HG02943 (cell line): Measurements from ENCODE around the gene FXYD1.
"Not testable (repeated sequence)": the region's sequence is repeated elsewhere in the genome, so short reads cannot be mapped to it uniquely, and the experiment has no call there.

ENCODE experiments used
- ATAC-seq: cut with Tn5 transposase; IDR thresholded peaks from one replicate; pipeline ENCODE4 v1.9.1; 2021; ENCODE audit warnings: mild to moderate bottlenecking, low read depth, moderate library complexity; ENCODE audit not compliant: unreplicated experiment

FXYD1 gene

DNA sequence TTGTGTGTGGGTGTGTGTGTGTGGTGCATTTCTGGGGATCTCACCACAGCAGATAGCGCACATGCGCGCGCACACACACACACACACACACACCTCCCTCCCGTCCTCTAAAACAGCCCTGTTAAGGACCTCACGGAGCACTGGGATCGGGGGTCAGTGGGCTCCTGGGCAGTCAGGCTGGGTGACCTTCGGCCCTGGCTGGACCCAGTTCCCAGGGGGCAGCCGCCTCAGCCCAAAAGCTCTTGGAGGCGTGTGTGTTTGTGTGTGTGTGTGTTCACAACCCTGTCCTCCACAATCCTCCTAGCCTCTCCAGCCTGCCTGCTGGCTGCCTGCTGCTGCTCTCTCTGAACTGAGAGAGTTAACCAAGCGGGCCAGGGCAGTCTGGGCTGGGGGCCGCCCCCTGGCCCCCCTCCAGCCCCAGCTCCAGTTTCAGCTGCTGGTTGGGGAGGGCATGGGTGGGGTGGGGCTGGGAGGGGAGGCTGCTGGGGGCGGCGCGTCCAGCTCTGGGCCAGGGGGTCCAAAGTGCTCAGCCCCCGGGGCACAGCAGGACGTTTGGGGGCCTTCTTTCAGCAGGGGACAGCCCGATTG lies at the start of gene FXYD1:
Gene FXYD1 (plus strand): TSS at position 520 of the 588 bp plus-strand sequence. CDS start 1,256 bp downstream, outside the sequence.
- no peak for ATAC-seq

DNA sequence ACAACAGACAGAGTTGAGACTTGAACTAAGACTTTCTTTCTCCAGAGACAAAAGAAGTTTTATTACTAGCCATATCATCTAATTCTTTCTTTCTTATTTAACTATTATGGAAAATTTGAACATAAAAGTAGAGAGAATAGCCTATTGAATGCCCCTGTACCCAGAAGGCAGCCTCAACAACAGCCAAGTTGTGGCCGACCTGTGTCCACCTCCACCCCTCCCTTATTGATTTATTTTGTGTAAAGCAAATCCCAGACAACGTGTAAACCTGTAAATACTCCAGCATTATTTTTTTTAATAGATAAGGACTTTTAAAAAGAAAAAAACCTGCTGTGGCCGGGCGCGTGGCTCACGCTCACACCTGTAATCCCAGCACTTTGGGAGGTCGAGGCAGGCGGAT lies 49.1 kb upstream of the FXYD1 start:
- ATAC-seq: no peak

DNA sequence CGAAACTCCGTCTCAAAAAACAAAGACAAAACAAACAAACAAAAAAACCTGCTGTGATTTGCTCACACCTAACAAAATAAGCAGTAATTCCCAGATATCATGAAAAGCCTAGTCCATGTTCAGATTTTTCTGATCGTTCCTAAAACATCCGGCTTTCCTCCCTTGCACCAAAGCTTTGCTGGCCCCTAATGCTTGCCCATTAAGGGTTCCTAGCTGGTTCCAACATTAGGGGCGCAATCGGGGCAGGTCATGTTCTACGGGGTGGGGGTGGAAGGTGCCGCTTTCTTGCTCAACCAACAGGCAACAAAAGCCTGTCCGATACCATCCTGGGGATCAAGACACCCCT lies 48.5 kb upstream of the FXYD1 start:
- ATAC-seq: no peak

DNA sequence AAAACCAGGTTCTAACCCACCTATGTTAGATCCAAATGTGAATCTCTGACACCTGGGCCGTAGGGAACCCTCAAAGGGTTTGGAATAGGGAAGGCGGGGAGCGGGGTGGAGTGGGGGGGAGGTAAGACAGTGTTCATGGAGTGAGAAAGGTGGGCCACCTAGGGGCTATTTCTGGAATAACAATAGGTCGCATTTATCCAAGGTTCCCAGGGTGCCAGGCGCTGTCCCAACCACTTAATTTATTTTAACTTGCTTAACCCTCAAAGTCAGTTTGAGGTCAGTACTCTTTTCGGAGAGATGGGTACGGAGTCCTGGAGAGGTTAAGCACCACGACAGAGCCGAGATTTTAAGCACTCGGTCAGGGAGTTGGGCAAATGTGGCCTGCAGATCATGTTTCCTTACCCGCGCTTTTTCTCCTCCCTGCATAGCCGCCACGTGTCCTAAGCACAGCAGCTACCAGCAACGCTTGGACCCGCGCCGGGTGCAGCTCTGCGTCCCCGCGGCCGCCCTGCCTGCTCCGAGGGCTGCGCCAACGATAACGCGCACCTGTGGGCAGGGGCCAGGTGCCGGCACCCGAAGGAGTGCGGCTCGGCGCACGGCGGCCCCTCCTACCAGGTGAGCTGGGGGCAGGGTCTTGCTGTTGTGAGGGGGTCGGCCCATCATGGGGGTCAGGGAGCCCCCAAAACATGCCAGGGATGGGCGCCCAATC lies 48.0 kb upstream of the FXYD1 start:
- no peak for ATAC-seq

- ATAC-seq: no peak
Measured at GRCh38 chr19:35093430-35093829, 45.2 kb upstream of the FXYD1 start.

DNA sequence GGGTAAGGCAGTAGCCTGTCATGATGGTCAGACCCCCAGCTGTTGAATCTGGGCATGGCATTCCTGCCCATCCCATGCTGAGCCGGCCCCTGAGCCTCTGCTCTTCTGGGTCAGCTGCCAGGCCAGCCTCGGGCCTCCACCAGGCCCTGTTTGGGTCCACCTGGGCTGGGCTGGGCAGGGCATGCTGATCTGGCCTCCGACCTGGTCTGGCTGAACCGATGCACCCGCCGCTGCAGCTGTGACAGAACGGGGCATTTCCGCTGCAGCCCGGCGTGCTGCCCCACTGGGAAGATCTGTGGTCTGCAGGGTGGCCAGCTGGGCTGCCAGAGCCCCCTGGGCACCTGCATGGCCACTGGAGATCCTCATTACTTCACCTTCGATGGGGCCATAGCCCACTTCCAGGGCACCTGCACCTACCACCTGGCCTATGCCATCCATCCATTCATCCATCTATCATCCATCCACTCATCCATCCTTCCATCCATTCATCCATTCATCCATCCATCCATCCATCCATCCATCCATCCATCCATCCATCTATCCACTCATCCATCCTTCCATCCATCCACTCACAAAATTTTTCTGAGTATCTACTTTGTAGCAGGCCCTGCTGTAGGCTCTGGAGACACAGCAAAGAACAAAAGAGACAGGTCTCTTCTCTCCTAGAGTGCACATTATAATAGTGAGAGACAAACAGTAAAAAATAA lies 44.5 kb upstream of the FXYD1 start:
- ATAC-seq: no peak

DNA sequence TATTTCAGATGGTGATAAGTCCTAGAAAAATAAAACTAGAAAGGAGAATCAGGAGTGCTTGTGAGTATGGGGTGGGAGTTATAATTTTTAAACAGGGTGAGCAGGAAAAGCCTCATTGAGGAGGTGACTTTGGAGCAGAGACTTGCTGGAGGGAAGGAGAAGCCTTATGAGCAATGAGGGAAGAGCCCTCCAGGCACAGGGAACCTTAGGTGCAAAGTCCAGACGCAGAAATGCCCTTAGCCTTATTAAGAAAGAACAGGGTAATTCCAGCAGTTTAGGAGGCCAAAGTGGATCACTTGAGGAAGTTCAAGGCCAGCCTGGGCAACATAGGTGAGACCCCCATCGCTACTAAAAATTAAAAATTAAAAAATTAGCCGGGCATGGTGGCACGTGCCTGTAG lies 44.0 kb upstream of the FXYD1 start:
- no peak for ATAC-seq

DNA sequence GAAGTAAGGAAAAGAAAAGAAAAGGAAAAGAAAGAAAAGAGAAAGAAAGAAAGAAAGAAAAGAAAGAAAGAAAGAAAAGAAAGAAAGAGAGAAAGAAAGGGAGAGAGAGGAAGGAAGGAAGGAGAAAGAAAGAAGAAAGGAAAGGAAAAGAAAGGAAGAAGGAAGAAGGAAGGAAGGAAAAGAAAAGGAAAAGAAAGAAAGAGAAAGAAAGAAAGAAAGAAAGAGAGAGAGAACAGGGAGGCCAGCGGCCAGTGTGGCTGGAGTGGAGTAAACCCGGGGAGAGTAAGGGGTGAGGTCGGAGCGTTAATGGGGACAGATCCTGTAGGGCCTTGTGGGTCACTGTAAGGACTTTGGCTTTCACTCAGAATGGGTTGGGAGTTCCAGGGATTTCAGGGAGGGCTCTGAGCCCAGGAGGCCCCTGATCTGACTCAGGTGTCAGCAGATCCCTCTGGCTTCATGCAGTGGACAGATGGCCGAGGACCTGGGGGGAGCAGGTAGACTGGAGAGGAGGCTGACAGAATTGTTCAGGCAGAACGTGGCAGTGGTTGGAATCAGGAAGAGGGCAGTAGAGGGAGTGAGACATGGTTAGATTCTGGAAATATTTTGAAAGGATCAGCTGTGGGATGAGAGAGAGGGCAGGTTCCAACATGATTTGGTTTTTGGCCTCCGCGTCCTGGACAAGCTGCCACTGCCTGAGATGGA lies 42.8 kb upstream of the FXYD1 start:
- ATAC-seq: no peak

- ATAC-seq: no peak
Measured at GRCh38 chr19:35098413-35099049, 40.1 kb upstream of the FXYD1 start.

GRCh38 chr19:35099155-35099896 lies 39.3 kb upstream of the FXYD1 start:
- ATAC-seq: no peak

- ATAC-seq: no peak
Measured at GRCh38 chr19:35099897-35100275, 38.7 kb upstream of the FXYD1 start.

DNA sequence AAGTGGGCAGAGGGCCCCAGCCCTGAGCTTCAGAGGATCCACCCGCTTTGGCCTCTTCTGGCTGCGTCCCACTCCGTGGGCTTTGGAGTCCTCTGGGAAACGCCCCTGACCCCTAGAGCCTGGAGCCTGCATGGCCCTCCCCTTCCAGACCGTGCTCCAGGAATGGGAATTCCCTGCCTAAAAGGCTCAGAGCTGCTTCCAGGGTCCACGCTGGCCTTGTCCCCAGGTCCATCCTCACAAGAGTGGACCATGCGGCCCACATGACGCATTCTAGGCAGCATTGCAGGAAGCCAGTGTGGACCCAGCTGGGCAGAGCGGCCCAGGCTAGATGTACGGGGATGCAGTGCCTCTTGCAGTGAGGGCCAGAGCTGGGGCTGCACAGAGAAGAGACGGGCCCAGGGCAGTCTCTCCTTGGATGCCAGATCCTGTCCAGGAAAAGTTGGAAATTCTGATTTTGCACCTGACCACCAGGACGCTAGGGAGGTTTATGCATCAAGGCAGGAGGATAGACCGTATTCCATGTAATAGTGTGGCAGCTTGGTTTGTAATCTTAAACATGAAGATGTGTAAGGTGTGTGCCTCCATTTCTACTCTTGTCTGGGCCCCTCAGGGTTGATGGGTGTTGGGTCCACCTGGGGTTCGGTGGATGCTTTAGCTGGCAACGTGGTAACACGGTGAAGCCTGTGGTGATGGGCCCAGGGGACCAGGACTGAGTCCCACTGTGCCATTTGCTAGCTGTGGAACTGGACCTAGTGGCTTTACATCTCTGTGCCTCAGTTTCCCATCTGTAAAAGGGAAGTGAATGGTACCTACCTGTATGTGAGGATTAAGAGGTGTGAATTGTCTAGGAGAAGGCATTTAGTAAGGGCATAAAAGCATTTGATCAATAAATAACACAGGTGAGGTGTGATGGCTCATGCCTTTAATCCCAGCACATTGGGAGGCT lies 37.8 kb upstream of the FXYD1 start:
- no peak for ATAC-seq

DNA sequence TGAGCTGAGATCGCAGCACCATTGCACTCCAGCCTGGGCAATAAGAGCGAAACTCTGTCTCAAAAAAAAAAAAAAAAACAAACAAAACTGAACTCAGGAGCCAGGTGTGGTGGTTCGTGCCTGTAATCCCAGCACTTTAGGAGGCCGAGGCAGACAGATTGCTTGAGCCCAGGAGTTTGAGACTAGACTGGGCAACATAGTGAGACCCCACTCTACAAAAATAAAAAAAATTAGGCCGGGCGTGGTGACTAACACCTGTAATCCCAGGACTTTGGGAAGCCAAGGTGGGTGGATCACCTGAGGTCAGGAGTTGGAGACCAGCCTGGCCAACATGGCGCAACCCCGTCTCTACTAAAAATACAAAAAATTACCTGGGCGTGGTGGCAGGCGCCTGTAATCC lies 36.7 kb upstream of the FXYD1 start:
- ATAC-seq: not testable (repeated sequence)

DNA sequence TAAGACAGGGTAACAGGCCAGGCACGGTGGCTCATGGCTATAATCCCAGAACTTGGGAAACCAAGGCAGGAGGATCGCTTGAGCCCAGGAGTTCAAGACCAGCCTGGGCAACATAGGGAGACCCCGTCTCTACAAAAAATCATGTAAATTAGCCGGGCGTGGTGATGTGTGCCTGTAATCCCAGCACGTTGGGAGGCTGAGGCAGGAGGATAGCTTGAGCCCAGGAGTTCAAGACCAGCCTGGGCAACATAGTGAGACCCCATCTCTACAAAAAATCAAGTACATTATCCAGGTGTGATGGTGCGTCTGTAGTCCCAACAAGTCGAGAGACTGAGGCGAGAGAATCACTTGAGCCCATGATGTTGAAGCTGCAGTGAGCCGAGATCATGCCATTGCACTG lies 35.0 kb upstream of the FXYD1 start:
- ATAC-seq: not testable (repeated sequence)

- no peak for ATAC-seq
Measured at GRCh38 chr19:35104361-35104760, 34.3 kb upstream of the FXYD1 start.

GRCh38 chr19:35105047-35105410 lies 33.6 kb upstream of the FXYD1 start:
- no peak for ATAC-seq

- ATAC-seq: no peak
Measured at GRCh38 chr19:35105411-35106290, 33.0 kb upstream of the FXYD1 start.

GRCh38 chr19:35106291-35106583 lies 32.4 kb upstream of the FXYD1 start:
- no peak for ATAC-seq
